Activated T-cell treated with anti-CD3 and anti-CD28 coated beads for 48 hours (primary cell): ENCODE data around the gene CD8A.

Experiments
- DNase-seq: peaks from one replicate; pipeline ENCODE4 v3.0.0-alpha.2; 2020; ENCODE audit warnings: low read depth

The CD8A gene

DNA sequence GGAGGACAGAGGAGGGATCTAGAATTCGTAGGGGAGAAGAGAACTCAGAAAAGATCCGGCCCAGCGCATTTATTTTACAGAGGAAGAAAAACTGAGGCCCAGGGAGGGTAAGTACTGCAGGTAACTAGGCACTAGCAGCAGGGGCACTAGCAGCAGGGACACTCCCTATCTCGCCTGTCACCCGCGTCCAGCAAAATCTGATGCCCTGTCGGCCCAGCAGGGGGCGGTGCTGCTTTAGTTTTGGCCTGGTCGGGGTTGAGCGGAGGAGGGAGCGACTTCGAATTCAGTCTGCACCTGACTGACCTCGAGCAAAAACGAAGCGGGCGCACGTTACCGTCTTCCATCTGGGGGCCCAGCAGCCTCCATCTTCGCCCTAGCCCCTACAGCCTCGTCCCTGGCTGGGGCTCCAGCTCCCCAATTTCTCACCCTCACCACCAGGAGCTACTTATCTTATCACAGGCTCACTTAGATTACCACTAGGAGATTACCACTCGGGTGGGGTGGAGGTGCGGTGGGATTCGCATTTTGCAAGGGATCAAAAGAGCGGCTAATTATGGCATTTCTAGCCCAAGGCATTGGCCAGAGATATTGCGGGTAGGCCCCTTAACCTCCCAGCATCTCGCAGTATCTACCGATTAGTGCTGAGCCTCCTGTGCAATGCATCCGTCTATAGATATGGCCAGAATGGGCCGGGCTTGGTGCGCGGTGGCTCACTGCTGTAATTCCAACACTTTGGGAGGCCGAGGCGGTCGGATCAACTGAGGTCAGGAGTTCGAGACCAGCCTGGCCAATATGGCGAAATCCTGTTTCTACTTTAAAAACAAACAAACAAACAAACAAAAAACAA, 17.8 kb upstream of the CD8A start:
- peak; percentile 94 for DNase-seq

DNA sequence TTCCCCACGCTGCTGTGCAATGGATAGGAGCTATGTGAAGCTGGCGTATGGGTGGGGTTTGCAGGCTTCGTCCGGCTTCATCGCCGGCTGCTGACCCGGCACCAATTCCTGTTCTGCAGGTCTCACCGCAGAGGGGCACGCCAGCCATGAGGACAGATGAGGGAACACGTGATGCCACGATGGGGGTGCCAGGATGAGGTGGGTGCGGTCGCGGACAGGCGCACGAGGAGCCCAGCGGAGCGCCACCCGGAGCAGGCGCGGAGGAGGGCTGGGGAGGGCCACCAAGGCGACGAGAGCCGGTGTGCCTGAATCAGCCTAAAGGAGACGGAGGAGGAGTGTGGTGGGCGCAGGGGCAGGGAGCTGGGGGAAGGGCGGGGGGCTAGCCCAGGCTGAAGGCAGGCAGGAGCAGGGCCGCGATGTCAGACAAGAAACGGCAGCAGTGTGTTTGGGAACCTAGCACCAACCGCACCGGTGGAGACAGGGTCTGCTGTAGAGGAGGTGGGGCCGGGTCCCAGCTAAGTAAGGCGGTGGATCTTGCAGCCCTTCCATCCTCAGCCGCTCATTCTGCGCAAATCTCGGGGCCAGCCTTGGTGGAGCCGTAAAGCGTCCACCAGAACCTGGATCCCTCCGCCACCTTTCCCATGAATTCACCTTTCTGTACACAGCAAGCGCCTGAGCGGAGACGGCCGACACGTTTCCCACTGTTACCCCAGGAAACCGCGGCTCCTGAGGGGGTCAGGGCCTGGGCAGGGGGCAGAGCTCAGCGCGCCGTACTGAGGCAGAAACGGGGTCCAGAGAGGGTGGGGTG, 17.0 kb upstream of the CD8A start:
- DNase-seq, result peak; percentile 64

DNA sequence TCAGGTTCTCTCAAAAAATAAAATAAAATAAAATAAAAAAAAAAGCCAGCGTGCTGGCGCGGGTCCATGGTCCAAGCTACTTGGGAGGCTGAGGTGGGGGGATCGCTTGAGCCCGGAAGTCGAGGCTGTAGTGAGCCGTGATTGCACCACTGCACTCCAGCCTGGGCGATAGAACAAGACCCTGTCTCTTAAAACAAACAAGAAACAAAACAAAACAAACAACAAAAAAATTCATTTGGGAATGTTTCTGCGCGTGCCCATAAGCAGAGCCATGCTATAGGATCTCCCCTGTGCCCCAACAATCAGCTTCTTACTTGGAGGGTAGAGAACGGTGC, 16.4 kb upstream of the CD8A start:
- no peak for DNase-seq

DNA sequence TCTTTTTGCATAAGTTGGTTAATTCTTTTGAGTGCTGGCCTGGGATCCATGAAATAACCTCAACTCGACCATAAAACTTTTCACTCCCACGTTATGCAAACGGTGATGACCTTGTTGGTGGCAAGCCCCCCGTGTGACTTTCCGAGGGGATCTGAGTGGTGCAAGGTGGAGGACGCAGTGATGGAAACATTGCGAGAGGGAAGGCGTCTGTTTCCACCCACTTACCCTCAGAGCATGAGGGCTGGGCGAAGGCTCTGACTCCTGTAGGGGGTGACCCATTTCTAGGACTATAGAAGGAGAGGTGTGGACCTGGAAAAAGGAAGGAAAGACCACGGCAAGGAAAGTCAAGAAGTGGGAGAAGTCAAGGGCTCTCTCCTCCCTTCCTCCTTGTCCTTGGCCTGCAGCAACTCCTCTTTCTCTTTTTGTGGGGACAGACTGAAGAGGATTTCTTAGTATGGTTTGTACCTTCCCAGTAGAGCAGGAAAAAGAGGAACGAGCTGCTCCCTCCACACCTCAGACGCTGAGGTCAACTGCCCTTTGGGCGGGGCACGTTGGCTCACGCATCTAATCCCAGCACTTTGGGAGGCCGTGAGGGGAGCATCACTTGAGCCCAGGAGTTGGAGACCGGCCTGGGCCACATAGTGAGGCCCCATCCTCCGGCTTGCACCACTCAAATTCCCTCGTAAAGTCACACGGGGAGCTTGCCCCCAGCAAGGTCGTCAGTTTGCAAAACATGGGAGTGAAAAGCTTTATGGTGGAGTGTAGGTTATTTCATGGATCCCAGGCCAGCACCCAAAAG, 15.5 kb upstream of the CD8A start:
- DNase-seq, result no peak

DNA sequence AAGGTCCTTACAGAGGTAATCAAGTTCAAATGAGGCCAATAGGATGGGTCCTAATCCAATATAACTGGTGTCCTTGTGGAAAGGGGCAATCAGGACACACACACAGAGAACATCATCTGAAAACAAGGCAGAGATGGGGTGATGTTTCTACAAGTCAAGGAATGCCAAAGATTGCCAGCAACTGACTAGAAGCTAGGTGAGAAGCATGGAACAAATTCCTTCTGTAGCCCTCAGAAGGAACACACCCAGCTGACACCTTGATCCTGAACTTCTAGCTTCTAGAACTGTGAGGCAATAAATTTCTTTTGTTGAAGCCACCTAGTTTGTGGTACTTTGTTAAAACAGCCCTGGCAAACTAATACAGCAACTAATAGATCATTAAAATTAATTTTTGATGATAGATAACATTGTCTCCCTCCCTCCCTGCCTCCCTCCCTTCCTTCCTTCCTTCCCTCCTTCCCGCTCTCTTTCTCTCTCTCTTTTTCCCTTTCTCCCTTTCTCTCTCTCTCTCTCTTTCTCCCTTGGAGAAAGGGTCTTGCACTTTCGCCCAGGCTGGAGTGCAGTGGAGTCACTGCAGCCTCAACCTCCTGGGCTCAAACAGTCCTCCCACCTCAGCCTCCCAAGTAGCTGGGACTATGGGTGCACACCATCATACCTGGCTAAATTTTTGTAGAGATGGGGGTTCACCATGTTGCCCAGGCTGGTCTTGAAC, 10.3 kb upstream of the CD8A start:
- DNase-seq, result no peak

DNA sequence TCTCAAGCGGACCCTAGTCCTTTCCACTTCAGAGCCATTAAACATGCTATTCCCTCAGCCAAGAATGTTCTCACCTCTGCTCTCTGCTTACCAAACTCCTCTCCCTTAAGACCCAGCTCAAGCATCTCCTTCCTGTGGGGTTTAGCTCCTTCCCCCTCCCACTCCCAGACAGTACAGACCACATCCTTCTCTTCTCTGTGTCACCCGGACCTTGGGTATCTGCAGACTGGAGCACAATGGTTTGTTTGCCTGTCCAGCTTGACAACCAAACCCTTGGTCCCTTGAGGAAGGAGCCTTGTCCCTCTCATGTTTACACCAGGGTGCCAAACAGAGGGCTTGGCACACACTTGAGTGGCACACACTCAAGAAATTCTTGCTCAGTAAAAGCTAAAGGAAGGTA, 4.1 kb upstream of the CD8A start:
- no peak for DNase-seq

DNA sequence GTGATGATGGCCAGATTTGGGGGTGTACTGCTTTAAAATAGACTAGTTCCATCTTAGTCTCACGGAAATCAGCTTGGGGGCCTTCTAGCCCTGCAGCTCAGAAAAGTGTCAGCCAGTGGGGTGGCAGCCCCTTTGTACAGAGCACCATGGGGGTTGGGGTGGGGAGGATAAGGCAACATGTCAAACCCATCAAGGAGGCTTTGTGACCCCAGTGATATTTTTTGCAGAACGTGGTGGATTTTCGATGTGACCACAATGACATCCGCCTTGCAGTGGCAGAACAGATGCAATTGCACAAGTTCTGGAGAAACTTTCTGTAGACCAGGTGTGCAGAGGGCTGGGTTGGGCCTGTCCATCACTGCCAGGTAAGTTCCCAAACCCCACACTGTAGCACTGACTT, 3.0 kb upstream of the CD8A start:
- no peak for DNase-seq

DNA sequence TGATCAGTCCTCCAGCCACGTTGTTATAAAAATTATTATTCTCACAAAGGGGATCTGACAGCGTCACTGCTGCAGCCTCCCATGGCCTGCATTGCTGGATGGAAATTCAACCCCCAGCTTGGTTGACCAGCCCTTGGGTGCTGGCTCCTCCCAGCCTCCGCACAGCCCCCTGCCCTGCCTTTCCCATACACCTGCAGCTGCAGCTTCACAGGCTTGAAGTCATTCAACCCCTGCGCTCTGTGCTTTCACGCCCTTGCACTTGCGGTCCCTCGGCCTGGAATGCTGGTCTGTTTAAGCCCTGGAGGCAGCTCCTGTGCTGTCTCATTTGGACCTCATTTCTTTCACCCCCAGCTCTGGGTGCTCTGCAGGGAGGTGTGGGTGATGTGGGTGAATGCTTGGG, 860 bp upstream of the CD8A start:
- no peak for DNase-seq

DNA sequence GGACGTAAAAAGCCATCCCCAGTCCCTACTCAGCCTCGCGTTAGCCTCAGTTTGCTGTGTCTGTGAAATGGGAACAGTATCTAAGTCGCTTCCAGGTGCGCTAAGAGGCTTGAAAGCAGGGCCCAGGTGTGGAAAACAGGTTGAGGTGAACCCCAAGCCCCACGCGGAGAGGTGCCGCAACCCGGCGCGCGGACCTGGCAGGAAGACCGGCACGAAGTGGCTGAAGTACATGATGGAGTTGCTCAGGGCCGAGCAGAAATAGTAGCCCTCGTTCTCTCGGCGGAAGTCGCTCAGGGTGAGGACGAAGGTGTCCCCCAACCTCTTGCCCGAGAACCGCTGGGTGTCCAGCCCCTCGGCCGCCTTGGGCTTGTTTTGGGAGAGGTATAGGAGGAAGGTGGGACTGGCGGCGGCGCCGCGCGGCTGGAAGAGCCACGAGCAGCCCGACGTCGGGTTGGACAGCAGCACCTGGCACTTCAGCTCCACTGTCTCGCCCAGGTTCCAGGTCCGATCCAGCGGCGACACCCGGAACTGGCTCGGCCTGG, 508 bp downstream of the CD8A start:
- no peak for DNase-seq

DNA sequence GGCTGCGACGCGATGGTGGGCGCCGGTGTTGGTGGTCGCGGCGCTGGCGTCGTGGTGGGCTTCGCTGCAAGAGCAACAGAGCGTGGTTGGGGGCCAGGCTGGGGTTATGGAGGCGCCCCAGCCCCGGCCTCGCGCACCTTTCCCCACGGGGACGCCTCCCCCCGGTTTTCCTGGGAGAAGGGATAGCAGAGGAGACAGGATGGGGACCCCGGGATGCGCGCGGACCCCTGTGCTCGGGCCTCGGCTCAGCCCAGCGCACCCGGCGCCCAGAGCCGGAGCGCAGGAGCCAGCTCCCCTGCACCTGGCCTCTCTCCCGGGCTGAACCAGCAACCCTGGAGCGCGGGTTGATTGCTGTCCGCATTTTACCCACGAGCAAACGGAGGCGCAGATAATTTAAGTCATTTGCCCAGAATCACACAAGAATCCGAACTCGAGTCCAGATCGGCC, 1.0 kb downstream of the CD8A start:
- DNase-seq, result no peak

DNA sequence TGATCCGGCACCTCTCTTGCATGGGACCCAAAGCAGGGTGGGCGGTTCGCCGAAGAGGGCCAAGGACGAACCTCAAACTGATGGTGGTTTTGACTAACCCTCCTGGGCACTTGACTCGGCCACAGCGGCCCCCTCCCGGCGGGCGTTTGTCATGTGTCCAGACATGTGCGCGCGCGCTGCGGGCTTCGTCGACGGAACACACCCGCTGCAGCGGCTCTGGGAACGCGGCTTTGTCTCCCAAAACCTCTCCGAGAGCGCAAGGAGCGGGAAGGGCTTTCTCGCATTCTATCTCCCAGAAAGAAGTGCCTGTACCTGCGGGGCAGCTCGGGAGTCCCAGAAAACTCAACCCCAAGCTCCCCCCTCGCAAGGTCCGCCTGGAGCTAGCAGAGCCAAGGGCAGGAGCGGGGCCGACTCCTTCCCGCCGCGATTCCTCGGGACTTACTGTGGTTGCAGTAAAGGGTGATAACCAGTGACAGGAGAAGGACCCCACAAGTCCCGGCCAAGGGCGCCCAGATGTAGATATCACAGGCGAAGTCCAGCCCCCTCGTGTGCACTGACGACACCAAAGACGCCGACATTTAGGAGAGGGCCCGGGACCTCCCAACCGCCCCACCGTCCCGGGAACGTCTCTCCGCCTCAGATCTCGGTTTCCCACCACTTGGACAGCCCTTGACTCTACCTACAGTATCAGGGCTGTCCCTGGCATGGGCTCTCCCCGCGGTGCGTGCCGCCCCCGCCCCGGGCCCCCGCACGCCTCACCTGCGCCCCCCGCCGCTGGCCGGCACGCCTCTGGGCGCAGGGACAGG, 1.6 kb downstream of the CD8A start:
- DNase-seq, result no peak

DNA sequence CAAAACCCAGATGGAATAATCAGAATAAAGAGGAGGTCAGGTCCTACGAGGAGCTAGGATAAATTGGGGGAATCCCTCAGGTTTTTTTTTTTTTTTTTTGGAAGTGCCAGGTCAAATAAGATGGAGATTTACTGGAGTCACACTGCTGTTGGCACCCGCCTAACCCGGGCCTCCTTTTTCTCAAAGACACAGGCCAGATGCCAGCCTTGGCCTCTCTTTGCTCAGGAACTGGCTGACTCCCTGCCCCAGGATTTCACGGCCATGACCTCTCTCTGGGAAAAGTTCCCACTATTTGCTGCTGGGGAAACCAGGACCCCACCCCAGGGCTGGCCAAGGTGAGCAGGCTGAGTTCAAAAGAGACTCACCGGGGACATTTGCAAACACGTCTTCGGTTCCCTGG, 2.5 kb downstream of the CD8A start:
- DNase-seq, result no peak

DNA sequence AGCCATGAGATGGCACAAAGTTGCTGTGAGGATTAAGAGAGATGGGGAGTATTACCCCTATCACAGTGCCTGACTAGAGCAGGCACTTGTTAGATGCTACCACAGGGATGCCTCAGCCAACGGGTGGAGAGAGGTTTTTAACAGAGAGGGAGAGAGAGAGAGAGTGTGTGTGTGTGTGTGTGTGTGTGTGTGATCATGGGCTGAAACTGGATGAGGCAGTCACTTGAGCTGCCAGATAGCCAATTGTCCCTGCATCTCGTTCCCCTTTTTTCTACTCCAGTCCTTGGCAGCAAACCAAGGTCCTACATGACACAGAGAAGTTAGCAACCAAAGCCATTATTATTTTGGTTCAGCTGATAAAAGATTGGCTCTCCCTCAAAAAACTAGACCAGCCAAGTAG, 3.0 kb downstream of the CD8A start:
- DNase-seq, result no peak

DNA sequence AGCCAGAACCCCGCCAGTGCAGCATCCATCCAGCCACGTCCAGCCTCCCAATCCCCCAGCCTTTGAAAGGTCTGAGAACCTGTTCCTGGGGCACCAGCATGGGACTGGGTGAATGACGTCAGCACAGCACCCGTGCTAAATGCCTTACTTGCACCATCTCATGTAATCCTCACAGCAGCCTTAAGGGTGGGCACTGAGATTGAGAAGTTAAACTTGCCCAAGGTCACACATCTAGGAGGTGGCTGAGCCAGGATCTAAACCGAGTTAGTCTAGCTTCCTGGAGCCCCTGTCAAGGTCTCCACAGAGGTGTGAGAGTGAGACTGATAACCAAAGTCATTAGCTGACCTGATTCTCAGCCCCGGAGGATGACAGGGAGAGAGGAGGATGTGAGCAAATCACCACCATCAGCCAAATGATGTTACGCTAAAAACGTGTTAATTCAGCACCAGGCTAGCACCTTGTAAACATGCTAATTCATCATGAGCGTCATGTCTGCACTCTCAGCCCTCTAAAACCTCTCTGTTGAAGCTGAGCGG, 4.6 kb downstream of the CD8A start:
- no peak for DNase-seq

DNA sequence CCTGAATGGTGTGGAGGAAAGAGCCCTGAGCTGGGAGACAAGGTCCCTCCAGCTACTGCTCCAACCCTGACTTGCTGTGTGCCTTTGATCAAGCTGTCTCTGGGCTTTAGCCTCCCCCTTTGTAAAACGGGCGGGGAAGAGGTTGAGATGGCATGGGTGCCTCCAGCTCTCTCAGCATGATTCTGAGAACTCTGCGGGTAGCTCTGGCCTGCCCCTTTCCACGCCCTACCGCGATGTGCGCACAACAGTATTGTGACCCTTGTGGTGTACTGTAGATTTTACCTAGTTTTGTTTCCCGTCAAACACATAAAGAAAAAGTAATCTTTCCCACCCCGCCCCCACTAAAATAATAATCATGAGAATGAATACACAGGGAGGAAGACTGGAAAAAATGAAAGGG, 5.3 kb downstream of the CD8A start:
- no peak for DNase-seq

DNA sequence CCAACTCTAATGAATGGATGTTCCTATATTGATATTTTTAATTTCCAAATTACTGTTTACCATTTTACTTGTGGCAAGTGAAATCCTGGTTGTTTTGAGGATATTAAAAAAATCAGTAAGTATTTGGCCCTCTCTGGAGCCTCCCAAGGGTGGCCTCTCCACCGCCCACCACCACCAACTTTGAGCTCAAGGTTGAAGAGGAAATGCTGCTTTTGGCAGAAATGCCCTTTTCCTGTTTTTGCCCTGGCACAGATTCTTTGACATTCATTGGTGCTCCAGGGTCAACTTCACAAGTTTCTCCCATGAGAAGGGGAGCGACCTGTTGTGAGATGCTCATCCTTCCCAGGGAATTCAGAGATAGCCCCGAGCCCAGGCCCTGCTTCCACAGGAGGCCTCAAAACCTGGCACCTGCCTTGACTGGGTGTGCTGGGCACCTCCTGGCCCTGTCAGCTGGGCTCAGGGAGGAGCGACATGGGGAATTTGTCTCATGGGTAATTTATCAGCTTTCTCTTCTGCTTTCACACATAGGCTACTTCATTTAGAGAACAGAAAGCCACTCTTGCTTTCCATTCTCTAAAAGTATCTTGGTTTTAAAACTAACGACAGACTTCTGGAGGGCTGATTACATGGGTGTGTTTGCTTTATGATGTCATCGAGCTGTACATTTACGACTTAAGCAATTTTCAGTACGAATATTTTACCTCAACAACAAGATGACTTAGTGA, 6.9 kb downstream of the CD8A start:
- DNase-seq, result no peak

DNA sequence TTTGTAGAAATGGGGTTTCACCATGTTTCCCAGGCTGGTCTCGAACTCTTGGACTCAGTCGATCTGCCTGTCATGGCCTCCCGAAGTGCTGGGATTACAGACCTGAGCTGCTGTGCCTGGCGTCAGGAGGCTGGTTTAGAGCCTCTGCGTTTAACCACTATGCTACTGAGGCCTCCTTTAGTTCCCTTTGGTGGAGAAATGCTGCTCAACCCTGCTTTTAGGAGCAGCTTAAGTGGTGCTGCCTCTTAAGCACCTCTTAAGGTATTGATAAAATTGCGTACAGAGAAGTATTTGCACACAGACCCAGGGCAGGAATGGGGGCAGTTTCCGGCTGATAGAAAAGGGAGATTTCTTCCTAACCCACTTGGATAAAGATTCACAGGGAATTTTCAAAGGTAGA, 8.0 kb downstream of the CD8A start:
- no peak for DNase-seq

DNA sequence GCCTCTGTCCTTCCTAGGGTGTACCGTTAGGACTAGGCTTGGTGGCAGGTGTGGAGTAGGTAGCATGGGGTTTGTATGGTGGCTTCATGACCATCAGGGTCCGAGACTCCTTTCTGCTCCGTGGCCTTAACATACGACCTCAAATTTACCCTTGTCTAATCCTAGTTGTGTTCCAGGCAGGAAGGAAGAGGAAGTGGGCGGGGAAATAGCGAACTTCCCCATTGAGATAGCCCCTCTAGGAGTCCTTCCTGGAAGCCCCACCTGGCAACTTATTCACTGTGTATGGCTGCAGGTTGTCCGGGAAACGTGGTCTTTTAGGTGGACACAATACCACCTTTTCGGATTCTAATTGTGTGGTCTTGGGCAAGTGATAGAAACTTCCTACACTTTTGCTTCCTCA, 9.3 kb downstream of the CD8A start:
- DNase-seq, result no peak

DNA sequence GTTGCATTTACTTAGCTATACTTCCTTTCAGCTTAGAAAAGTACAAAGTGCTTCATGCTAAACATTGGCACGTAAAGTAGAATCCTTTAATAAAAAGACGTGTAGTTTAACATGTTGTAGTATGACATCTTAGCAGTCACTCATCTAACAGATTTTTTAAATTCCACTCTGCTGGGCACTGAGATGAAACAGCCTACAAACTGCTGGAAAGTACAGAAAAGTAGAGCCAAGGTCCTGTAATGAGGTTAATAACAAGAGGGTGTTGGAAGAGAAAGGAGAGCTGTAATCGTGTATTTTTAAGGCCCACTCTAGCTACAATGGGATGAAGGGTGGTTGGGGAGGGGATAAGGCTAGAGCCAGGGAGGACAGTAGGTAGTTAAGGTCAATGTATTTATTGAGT, 10.7 kb downstream of the CD8A start:
- DNase-seq, result no peak

DNA sequence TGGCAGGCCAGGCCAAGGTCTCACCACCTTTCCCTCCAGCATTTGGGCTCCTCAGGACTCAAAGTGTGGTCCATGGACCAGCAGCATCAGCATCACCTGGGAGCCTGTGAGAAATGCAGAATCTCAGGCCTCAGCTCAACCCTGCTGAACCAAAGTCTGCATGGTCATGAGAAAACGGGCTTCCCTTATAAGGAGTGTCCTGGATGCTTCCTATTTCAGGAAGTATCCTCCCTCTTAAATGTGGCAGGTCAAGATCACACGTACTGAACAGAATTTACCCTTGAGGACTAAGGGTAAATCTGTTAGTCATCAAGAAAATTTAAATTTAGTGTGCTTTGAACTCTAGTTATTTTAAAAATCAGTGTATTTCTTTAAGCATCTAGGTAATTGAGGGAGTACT, 11.8 kb downstream of the CD8A start:
- no peak for DNase-seq
